ENCODE measurements around the gene SGPP1. TPM values are rescaled to one million over a fixed set of nuclear protein-coding genes. Genes with fewer than 3 reads are reported as not detected.

SGPP1 gene
- total RNA-seq, 4 donors from 2014 or later: 5.9 to 13.9 (median 6.8) TPM

DNA sequence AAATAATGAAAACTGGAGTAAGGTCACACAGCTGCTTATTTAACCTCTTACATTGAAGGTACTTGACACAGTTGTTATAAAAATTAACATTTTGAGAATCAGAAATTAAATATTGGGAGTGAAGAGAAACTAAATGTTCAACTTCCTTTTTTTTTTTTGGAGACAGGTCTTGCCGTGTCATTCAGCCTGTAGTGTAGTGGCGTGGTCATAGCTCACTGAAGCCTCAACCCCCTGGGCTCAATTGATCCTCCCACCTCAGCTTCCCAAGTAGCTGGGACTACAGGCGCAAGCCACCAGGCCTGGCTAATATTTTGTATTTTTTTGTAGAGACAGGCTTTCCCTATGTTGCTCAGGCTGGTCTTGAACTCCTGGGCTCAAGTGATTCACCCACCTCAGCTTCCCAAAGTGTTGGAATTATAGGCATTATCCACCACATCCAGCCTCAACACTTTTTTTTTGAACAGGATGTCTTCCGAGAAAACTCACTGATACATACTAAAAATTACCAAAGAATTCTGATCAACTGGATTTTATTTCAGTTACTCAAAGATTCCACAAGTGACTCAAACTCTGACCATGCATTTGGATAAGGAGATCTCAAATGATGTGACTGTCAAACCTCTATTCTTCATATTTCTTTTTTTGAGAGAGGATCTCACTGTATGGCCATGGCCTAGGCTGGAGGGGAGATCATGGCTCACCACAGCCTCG lies 35.4 kb downstream of the SGPP1 start:
- WGBS, 2 donors: 93 to 97% methylated on average over 5 of the region's 5 CpGs
- no peak for DNase-seq (ENCODE audit: low spot score in 2 of 2)
- H3K4me3 ChIP-seq (ENCODE audit: low read depth, poor library complexity, severe bottlenecking): no peak overlapping the region
- intact Hi-C loops (cut with DNase I; ENCODE audit: low total_unique reads): no loop called here
- TF ChIP-seq, protein P1, sequence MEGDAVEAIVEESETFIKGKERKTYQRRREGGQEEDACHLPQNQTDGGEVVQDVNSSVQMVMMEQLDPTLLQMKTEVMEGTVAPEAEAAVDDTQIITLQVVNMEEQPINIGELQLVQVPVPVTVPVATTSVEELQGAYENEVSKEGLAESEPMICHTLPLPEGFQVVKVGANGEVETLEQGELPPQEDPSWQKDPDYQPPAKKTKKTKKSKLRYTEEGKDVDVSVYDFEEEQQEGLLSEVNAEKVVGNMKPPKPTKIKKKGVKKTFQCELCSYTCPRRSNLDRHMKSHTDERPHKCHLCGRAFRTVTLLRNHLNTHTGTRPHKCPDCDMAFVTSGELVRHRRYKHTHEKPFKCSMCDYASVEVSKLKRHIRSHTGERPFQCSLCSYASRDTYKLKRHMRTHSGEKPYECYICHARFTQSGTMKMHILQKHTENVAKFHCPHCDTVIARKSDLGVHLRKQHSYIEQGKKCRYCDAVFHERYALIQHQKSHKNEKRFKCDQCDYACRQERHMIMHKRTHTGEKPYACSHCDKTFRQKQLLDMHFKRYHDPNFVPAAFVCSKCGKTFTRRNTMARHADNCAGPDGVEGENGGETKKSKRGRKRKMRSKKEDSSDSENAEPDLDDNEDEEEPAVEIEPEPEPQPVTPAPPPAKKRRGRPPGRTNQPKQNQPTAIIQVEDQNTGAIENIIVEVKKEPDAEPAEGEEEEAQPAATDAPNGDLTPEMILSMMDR (IDR thresholded peaks at IDR 0.05): no peak
- TF ChIP-seq POLR2A (IDR thresholded peaks at IDR 0.05): no peak

DNA sequence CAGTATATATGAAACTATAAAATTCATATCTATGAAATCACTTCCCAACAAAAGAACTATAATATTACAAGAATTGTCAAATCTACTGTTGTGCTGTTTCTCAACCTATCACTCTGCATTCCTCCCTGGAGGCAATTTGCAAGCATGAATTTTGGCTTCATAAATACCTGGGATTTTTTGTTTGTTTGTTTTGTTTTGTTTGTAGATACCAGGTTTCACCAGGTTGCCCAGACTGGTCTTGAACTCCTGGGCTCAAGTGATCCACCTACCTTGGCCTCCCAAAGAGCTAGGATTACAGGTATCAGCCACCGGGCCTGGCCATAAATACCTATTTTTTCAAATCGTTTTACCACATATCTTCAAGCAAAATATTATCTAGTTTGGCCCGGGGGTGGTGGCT lies 38.7 kb downstream of the SGPP1 start:
- TF ChIP-seq, protein P1 (IDR thresholded peaks at IDR 0.05): no peak
- TF ChIP-seq POLR2A (IDR thresholded peaks at IDR 0.05): no peak
- no peak for DNase-seq (ENCODE audit: low spot score in 2 of 2)
- intact Hi-C loops (cut with DNase I; ENCODE audit: low total_unique reads): no loop called here
- WGBS, 2 donors: 90 to 93% methylated on average over 3 of the region's 3 CpGs
- H3K4me3 ChIP-seq (ENCODE audit: low read depth, poor library complexity, severe bottlenecking): no peak overlapping the region

DNA sequence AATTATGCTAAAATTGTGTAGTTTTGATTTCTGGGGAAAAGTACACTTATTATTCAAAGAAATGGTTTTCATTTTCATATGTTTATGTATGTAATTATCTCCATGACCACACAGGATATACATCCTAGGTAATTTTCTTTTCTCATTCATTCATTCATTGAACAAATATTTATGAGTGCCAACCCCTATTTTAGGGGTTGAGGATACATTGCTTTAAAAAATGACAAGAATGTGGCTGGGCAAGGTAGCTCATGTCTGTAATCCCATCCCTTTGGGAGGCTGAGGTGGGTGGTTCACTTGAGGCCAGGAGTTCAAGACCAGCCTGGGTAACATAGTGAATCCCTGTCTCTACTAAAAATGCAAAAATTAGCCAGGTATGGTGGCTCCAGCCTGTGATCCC lies 40.9 kb downstream of the SGPP1 start:
- no peak for DNase-seq (ENCODE audit: low spot score in 2 of 2)
- no peak overlapping the region for H3K4me3 ChIP-seq (ENCODE audit: low read depth, poor library complexity, severe bottlenecking)
- intact Hi-C loops (cut with DNase I; ENCODE audit: low total_unique reads): no loop called here
- TF ChIP-seq, protein P1 (IDR thresholded peaks at IDR 0.05): no peak
- no peak for TF ChIP-seq POLR2A (IDR thresholded peaks at IDR 0.05)

DNA sequence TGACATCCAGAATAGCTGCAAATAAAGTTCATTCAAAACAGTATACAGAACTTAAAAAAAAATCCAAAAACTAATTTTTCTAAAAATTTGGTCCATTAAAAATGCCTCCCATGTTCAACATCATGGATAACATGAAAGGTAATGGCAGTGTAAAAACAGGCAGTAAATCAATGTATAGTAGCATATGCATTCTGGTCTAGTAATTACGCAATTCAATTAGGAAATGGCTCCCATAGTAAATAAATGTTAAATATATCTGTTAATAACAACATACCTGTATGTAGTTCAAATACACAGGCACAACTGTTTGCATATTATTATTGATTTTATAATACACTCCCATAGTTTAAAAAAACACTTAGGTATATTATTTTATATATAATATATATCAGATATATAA lies 42.5 kb downstream of the SGPP1 start:
- DNase-seq (ENCODE audit: low spot score in 2 of 2): no peak
- intact Hi-C loops (cut with DNase I; ENCODE audit: low total_unique reads): no loop called here
- 96 to 97% methylated on average over 1 of the region's 1 CpG for WGBS, 2 donors
- H3K4me3 ChIP-seq (ENCODE audit: low read depth, poor library complexity, severe bottlenecking): no peak overlapping the region
- TF ChIP-seq, protein P1 (IDR thresholded peaks at IDR 0.05): no peak
- no peak for TF ChIP-seq POLR2A (IDR thresholded peaks at IDR 0.05)

DNA sequence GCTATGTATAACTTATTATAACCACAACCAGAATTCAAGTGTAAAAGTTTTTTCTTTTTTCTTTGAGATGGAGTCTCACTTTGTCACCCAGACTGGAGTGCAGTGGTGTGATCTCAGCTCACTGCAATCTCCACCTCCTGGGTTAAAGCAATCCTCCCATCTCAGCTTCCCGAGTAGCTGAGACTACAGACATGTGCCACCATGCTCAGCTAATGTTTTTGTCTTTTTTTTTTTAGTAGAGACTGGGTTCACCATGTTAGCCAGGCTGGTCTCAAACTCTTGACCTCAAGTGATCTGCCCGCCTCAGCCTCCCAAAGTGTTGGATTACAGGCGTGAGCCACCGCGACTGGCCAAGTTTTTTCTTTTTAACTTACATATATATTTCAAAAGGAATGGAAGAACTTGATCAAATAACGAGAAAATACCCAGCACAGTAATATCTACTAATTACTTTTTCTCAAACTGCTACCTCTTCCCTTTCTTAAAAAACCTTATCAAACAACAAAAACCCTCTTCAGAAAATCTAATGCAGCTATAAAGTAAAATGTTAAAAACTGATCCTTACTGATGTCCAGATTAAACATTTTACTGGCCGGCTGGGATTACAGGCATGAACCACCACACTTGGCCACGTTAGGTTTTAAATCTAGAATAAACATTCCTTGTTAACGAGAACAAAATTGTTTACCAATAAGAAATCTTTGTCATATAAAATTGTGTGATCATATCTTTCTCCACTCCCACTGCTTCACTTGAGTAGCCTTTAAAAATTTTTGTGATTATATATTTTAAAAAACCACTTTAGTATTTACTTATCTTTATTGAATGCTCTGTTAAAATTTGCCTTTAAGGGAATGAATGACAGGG lies 44.9 kb downstream of the SGPP1 start:
- WGBS, 2 donors: 91 to 93% methylated on average over 9 of the region's 9 CpGs
- no peak for DNase-seq (ENCODE audit: low spot score in 2 of 2)
- TF ChIP-seq POLR2A (IDR thresholded peaks at IDR 0.05): no peak
- TF ChIP-seq, protein P1 (IDR thresholded peaks at IDR 0.05): no peak
- H3K4me3 ChIP-seq (ENCODE audit: low read depth, poor library complexity, severe bottlenecking): no peak overlapping the region
- intact Hi-C loops (cut with DNase I; ENCODE audit: low total_unique reads): no loop called here

Measured in lower leg skin (tissue), 4 donors.